MM.1S (cell line): ENCODE measurements around the gene COBL.

Source experiments
- DNase-seq: peaks from one replicate; pipeline ENCODE4 v3.0.0-alpha.2; 2015
- H2AFZ ChIP-seq: fragments of 300-600 bp; sonication (generic); 2 replicates; pipeline ENCODE4 v1.6.0; 2016; ENCODE audit warnings: antibody characterized with exemption, low read length
- H3F3A ChIP-seq: fragments of 300-600 bp; sonication (generic); 2 replicates; pipeline ENCODE4 v1.6.1; 2016; ENCODE audit warnings: mild to moderate bottlenecking, antibody characterized with exemption, low read length, moderate library complexity, mixed read lengths; ENCODE audit not compliant: insufficient read depth
- H3K27ac ChIP-seq: fragments of 300-600 bp; sonication (generic); 2 replicates; pipeline ENCODE4 v1.5.1; 2016; ENCODE audit warnings: mild to moderate bottlenecking, low read length
- H3K27me3 ChIP-seq: fragments of 300-600 bp; sonication (generic); replicated peaks from 2 replicates; pipeline ENCODE4 v1.6.0; 2016; ENCODE audit warnings: low read length; ENCODE audit not compliant: insufficient read depth
- H3K36me3 ChIP-seq: fragments of 300-600 bp; sonication (generic); replicated peaks from 2 replicates; pipeline ENCODE4 v1.6.1; 2016; ENCODE audit warnings: mild to moderate bottlenecking, low read length, mixed read lengths; ENCODE audit not compliant: insufficient read depth
- H3K4me1 ChIP-seq: fragments of 300-600 bp; sonication (generic); 2 replicates; pipeline ENCODE4 v1.6.1; 2016; ENCODE audit warnings: low read length, mixed read lengths
- H3K4me2 ChIP-seq: fragments of 300-600 bp; sonication (generic); 2 replicates; pipeline ENCODE4 v1.6.0; 2016; ENCODE audit warnings: low read depth, low read length
- H3K4me3 ChIP-seq: fragments of 300-600 bp; sonication (generic); 2 replicates; pipeline ENCODE4 v1.5.1; 2016; ENCODE audit warnings: low read length, mixed read lengths
- H3K79me2 ChIP-seq: fragments of 300-600 bp; sonication (generic); 2 replicates; pipeline ENCODE4 v1.6.1; 2016; ENCODE audit warnings: mixed run types, low read length, mixed read lengths
- H3K9ac ChIP-seq: fragments of 300-600 bp; sonication (generic); 2 replicates; pipeline ENCODE4 v1.6.1; 2016; ENCODE audit warnings: low read length, mixed read lengths
- H3K9me2 ChIP-seq: fragments of 300-600 bp; sonication (generic); replicated peaks from 2 replicates; pipeline ENCODE4 v1.6.1; 2016; ENCODE audit warnings: mild to moderate bottlenecking, low read length, mixed read lengths; ENCODE audit not compliant: insufficient read depth
- H3K9me3 ChIP-seq: fragments of 300-600 bp; sonication (generic); replicated peaks from 2 replicates; pipeline ENCODE4 v1.6.1; 2016; ENCODE audit warnings: mild to moderate bottlenecking, low read length, mixed read lengths; ENCODE audit not compliant: insufficient read depth
- H4K20me1 ChIP-seq: fragments of 300-600 bp; sonication (generic); 2 replicates; pipeline ENCODE4 v1.6.1; 2016; ENCODE audit warnings: mild to moderate bottlenecking, low read length, moderate library complexity, mixed read lengths; ENCODE audit not compliant: insufficient read depth
- EZH2 ChIP-seq: fragments of 300-600 bp; sonication (generic); optimal IDR thresholded peaks from 2 replicates; pipeline ENCODE3; 2017; ENCODE audit warnings: low read depth, mild to moderate bottlenecking, antibody characterized with exemption, low read length, mixed read lengths
- EZH2phosphoT487 ChIP-seq: fragments of 300-600 bp; sonication (generic); IDR thresholded peaks from 2 replicates; pipeline ENCODE4 v1.6.1; 2018; ENCODE audit warnings: antibody characterized with exemption, low read length
- TF ChIP-seq, protein P1 (sequence below): fragments of 300-600 bp; sonication (generic); IDR thresholded peaks from 2 replicates; pipeline ENCODE4 v1.5.1; 2016; ENCODE audit warnings: antibody characterized with exemption, low read length, mixed read lengths

Gene COBL

DNA sequence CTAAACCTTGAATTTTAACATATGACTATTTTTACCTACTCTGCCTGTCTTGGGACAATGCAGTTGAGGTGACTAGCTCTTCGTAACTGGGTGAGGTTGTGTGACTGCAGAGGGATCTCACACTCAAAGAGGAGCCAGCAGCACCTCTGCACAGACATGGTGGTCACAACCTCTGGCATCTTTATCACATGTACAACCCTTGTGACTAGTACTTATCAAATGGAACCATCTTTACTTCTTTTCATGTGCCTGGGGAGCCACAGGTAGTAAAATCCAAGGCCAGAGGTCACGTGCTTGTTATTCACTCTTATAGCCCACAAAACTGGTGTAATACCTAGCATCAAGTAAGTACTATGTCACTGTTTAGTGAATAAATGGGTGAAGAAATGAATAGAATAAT, 244.3 kb downstream of the COBL start:
- no peaks in the 10 kb centered on the region for H3F3A ChIP-seq
- H3K4me2 ChIP-seq, result no peak overlapping the region
- no peaks in the 10 kb centered on the region for H3K36me3 ChIP-seq

DNA sequence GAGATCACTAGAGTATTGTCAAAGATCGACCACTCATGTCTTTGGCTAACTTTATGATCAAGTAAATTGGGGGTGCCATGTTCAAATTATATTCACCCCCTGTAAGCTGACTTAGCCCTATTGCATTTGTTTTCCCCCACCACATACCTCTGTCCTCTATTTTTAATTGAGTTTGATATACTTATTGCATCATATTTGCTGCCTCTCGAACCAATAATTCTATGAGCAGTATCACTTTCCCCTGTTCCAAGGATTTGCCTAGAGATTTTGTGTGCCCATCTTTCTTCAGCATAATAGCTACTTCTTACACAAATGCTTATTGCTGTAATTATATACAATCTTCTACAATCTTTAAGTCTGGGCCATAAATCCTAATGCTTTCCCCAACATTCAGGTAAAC, 245.2 kb downstream of the COBL start:
- H3K4me2 ChIP-seq, result no peak overlapping the region
- H3K79me2 ChIP-seq, result no peaks in the 10 kb centered on the region
- H3K9me2 ChIP-seq, result no peaks in the 10 kb centered on the region
- no peaks in the 10 kb centered on the region for H3F3A ChIP-seq
- TF ChIP-seq EZH2, result no peak
- TF ChIP-seq, protein P1, sequence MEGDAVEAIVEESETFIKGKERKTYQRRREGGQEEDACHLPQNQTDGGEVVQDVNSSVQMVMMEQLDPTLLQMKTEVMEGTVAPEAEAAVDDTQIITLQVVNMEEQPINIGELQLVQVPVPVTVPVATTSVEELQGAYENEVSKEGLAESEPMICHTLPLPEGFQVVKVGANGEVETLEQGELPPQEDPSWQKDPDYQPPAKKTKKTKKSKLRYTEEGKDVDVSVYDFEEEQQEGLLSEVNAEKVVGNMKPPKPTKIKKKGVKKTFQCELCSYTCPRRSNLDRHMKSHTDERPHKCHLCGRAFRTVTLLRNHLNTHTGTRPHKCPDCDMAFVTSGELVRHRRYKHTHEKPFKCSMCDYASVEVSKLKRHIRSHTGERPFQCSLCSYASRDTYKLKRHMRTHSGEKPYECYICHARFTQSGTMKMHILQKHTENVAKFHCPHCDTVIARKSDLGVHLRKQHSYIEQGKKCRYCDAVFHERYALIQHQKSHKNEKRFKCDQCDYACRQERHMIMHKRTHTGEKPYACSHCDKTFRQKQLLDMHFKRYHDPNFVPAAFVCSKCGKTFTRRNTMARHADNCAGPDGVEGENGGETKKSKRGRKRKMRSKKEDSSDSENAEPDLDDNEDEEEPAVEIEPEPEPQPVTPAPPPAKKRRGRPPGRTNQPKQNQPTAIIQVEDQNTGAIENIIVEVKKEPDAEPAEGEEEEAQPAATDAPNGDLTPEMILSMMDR, result no peak
- no peak for TF ChIP-seq EZH2phosphoT487
- no peaks in the 10 kb centered on the region for H3K27me3 ChIP-seq
- H2AFZ ChIP-seq, result no peak overlapping the region
- H3K9me3 ChIP-seq, result no peaks in the 10 kb centered on the region
- H3K9ac ChIP-seq, result no peak overlapping the region
- H3K4me1 ChIP-seq, result no peaks in the 10 kb centered on the region
- no peaks in the 10 kb centered on the region for H3K36me3 ChIP-seq
- no peak overlapping the region for H3K27ac ChIP-seq
- no peaks in the 10 kb centered on the region for H4K20me1 ChIP-seq
- H3K4me3 ChIP-seq, result no peak overlapping the region
- no peak for DNase-seq

More for the DNA sequence above, 244.3 kb downstream of the COBL start:
- Histone ChIP-seq H3K4me1 (no peaks in the 10 kb centered on the region), H3K27me3 (no peaks in the 10 kb centered on the region), H2AFZ (no peak overlapping the region), H4K20me1 (no peaks in the 10 kb centered on the region), H3K27ac (no peak overlapping the region), H3K9ac (no peak overlapping the region), H3K79me2 (no peaks in the 10 kb centered on the region), H3K9me3 (no peaks in the 10 kb centered on the region), H3K9me2 (no peaks in the 10 kb centered on the region), H3K4me3 (no peak overlapping the region)
- no peak for TF ChIP-seq EZH2
- DNase-seq, result no peak

DNA sequence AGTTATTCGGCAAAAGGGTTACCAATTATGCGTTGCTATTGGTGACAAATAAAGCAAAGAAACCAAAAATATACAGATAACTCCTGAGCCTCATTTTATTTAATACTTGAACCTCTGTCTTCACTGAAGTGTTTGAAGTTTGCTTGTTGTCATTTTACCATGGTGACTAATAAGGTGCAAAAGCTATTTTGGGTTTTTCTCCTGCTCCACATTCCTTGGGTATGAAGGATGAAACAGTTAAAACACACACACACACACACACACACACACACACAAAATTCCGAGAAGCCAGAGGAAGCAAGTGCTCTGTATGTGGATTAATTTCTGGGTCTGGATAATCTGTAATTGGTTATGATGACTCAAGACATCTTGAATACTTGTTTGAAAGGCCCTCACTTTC, 246.5 kb downstream of the COBL start:
- Histone ChIP-seq H3K9me3 (no peaks in the 10 kb centered on the region), H4K20me1 (no peaks in the 10 kb centered on the region), H3F3A (no peaks in the 10 kb centered on the region), H3K4me2 (no peak overlapping the region), H3K36me3 (no peaks in the 10 kb centered on the region), H3K79me2 (no peaks in the 10 kb centered on the region), H3K27ac (no peak overlapping the region), H2AFZ (no peak overlapping the region), H3K4me1 (no peaks in the 10 kb centered on the region), H3K4me3 (no peak overlapping the region), H3K27me3 (no peaks in the 10 kb centered on the region), H3K9ac (no peak overlapping the region), H3K9me2 (no peaks in the 10 kb centered on the region)
- no peak for DNase-seq
- TF ChIP-seq EZH2phosphoT487 (no peak), EZH2 (no peak)
- TF ChIP-seq, protein P1, result no peak

DNA sequence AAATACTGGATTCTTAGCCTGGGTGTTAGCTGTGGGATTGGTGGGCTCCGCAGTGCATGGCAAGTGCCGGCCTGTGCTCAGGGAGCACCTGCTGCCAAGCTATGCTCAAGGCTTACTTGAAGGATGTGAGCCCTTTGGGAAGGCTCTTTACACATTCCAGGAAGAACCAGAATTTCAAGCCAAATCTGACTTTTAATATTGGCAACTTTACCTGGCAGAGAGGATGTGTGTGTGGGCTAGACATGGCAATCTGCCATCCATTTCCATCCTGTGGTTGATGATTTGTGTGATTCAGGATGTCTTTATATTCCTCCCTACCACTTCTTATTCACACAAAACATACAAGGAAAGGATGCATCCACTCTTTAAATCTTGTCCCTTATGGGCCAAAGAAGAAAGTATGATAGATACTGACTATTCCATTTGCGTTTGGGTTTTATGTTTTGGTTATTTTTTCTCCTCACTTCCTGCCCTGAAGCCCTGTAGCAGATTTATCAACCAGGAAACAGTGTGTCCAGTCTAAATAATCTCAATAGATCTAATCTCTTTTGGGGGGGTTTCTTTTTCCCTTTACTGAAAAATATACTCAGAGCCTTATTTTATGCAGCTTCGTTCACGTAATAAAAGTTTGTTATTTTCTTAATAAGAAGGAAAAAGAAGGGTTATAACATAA, 247.1 kb downstream of the COBL start:
- H3K27ac ChIP-seq, result no peak overlapping the region
- no peaks in the 10 kb centered on the region for H3F3A ChIP-seq
- H4K20me1 ChIP-seq, result no peaks in the 10 kb centered on the region
- no peak overlapping the region for H2AFZ ChIP-seq
- no peaks in the 10 kb centered on the region for H3K9me2 ChIP-seq
- H3K4me2 ChIP-seq, result no peak overlapping the region
- no peak for DNase-seq
- no peaks in the 10 kb centered on the region for H3K4me1 ChIP-seq
- H3K9ac ChIP-seq, result no peak overlapping the region
- no peaks in the 10 kb centered on the region for H3K36me3 ChIP-seq
- no peaks in the 10 kb centered on the region for H3K79me2 ChIP-seq
- no peaks in the 10 kb centered on the region for H3K9me3 ChIP-seq
- H3K4me3 ChIP-seq, result no peak overlapping the region
- TF ChIP-seq EZH2, result no peak
- TF ChIP-seq, protein P1, result no peak
- no peak for TF ChIP-seq EZH2phosphoT487
- H3K27me3 ChIP-seq, result no peaks in the 10 kb centered on the region
